ENCODE data around the gene LINGO3. TPM values are rescaled to one million over a fixed set of nuclear protein-coding genes. Genes with fewer than 3 reads are reported as not detected.

The LINGO3 gene
- total and polyA plus RNA-seq, 3 donors from 2014 or later = 0.45 to 3.5 (median 2.1) TPM

DNA sequence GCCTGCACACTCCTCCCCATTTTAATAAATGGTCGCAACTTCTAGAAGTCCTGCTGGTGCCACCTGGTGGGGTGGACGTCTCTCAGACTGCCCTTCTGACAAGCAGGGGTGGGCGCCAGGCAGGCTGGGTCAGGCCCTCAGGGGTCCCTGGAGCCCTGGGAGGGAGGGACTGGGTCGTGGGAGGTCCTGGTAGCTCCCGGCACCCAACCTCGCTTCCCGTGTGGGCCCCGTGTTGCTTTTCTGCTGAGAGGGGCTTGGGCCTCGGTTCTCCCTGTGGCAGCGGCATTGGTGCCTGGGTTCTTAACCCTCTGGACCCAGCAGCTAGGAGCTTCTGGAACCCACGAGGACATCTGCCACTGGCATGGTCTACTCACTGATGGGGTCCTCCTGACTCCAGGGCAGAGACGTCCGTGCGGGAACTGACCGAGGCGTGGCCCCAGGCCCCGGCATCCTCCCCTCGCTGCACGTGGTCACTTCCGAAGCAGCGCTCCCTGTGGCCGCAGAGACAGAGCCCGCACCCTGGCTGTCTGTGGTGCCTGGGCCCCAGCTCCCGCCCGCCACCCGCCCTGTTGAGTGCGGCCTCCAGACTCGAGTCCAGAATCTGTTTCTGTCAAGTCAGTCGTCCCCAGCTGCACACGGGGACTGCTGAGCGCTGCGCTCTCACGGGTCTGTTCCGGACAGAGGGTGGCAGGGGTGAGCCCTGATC lies 46.1 kb upstream of the LINGO3 start:
- no peak overlapping the region for H3K4me3 ChIP-seq
- DNase-seq = no peak
- H3K4me1 ChIP-seq = no peaks in the 10 kb centered on the region
- no peak overlapping the region for H3K27ac ChIP-seq
- TF ChIP-seq POLR2A (IDR thresholded peaks at IDR 0.05) = no peak
- TF ChIP-seq, protein P1, sequence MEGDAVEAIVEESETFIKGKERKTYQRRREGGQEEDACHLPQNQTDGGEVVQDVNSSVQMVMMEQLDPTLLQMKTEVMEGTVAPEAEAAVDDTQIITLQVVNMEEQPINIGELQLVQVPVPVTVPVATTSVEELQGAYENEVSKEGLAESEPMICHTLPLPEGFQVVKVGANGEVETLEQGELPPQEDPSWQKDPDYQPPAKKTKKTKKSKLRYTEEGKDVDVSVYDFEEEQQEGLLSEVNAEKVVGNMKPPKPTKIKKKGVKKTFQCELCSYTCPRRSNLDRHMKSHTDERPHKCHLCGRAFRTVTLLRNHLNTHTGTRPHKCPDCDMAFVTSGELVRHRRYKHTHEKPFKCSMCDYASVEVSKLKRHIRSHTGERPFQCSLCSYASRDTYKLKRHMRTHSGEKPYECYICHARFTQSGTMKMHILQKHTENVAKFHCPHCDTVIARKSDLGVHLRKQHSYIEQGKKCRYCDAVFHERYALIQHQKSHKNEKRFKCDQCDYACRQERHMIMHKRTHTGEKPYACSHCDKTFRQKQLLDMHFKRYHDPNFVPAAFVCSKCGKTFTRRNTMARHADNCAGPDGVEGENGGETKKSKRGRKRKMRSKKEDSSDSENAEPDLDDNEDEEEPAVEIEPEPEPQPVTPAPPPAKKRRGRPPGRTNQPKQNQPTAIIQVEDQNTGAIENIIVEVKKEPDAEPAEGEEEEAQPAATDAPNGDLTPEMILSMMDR (IDR thresholded peaks at IDR 0.05) = no peak
- H3K36me3 ChIP-seq (ENCODE audit: low read depth, missing control alignments) = no peaks in the 10 kb centered on the region
- H3K9me3 ChIP-seq = no peaks in the 10 kb centered on the region
- 89 to 96% methylated on average over 23 to 34 of the region's 34 CpGs for WGBS, 2 donors
- intact Hi-C loops (cut with DNase I; ENCODE audit: low total_unique reads) = no loop called here
- no peaks in the 10 kb centered on the region for H3K27me3 ChIP-seq

GRCh38 chr19:2353159-2353886 lies 45.4 kb upstream of the LINGO3 start:
- DNase-seq = no peak
- H3K36me3 ChIP-seq (ENCODE audit: low read depth, missing control alignments) = no peaks in the 10 kb centered on the region
- intact Hi-C loops (cut with DNase I; ENCODE audit: low total_unique reads) = no loop called here
- TF ChIP-seq, protein P1 (IDR thresholded peaks at IDR 0.05) = no peak
- no peak for TF ChIP-seq POLR2A (IDR thresholded peaks at IDR 0.05)
- no peaks in the 10 kb centered on the region for H3K9me3 ChIP-seq
- 87 to 89% methylated on average over 15 to 36 of the region's 45 CpGs for WGBS, 2 donors
- no peaks in the 10 kb centered on the region for H3K4me1 ChIP-seq
- no peaks in the 10 kb centered on the region for H3K27me3 ChIP-seq
- no peak overlapping the region for H3K4me3 ChIP-seq
- no peak overlapping the region for H3K27ac ChIP-seq

GRCh38 chr19:2352121-2352520 lies 44.2 kb upstream of the LINGO3 start:
- Histone ChIP-seq H3K4me1 (no peaks in the 10 kb centered on the region), H3K27me3 (no peaks in the 10 kb centered on the region), H3K36me3 (ENCODE audit: low read depth, missing control alignments) (no peaks in the 10 kb centered on the region), H3K9me3 (no peaks in the 10 kb centered on the region), H3K4me3 (no peak overlapping the region), H3K27ac (no peak overlapping the region)
- intact Hi-C loops (cut with DNase I; ENCODE audit: low total_unique reads) = no loop called here
- no peak for DNase-seq
- 91 to 94% methylated on average over 11 to 16 of the region's 24 CpGs for WGBS, 2 donors
- no peak for TF ChIP-seq POLR2A (IDR thresholded peaks at IDR 0.05)
- TF ChIP-seq, protein P1 (IDR thresholded peaks at IDR 0.05) = no peak

DNA sequence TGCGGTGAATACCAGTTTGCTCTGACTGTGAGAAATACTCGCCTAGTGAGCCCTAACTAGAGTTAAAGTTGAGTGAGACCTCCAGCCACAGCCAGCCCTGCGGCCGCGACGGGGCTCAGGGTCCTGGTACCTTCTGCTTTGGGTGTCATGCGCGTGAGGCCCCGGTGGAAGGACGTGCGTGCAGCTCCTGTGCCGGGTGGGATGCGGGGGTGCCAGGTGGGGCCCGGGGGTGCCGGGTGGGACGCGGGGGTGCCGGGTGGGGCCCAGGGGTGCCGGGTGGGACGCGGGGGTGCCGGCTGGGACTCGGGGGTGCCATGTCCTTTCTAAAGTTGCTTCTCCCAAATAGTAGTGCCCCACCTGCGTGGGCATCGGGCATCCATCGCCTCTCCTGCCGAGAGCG lies 43.6 kb upstream of the LINGO3 start:
- H3K27ac ChIP-seq = no peak overlapping the region
- 96 to 100% methylated on average over 1 to 27 of the region's 28 CpGs for WGBS, 2 donors
- DNase-seq = no peak
- TF ChIP-seq, protein P1 (IDR thresholded peaks at IDR 0.05) = no peak
- TF ChIP-seq POLR2A (IDR thresholded peaks at IDR 0.05) = no peak
- no peaks in the 10 kb centered on the region for H3K9me3 ChIP-seq
- intact Hi-C loops (cut with DNase I; ENCODE audit: low total_unique reads) = no loop called here
- H3K4me3 ChIP-seq = no peak overlapping the region
- H3K36me3 ChIP-seq (ENCODE audit: low read depth, missing control alignments) = no peaks in the 10 kb centered on the region
- H3K27me3 ChIP-seq = no peaks in the 10 kb centered on the region
- H3K4me1 ChIP-seq = no peaks in the 10 kb centered on the region

Data from testis (tissue), 3 donors.